ENCODE measurements around the gene UBR2.

GRCh38 chr6:42519779-42520178 lies 44.0 kb upstream of the UBR2 start:
- TF ChIP-seq CTCF (conservative IDR thresholded peaks at IDR 0.05; ENCODE audit: low read depth, low read length) = no peak
- TF ChIP-seq EZH2 (IDR thresholded peaks at IDR 0.05; ENCODE audit: borderline replicate concordance, low read depth, low read length, poor library complexity, severe bottlenecking) = no peak

Data from A673 (cell line).